Measurements from ENCODE around the gene SH3RF2. TPM values are rescaled to one million over a fixed set of nuclear protein-coding genes. Genes with fewer than 3 reads are reported as not detected.

Gene SH3RF2
- total and polyA plus RNA-seq, 9 of the 15 experiments (the other 6 are each of a cell fraction or from before 2014, with no cell fraction given), result 0.05 TPM; not detected in 8

DNA sequence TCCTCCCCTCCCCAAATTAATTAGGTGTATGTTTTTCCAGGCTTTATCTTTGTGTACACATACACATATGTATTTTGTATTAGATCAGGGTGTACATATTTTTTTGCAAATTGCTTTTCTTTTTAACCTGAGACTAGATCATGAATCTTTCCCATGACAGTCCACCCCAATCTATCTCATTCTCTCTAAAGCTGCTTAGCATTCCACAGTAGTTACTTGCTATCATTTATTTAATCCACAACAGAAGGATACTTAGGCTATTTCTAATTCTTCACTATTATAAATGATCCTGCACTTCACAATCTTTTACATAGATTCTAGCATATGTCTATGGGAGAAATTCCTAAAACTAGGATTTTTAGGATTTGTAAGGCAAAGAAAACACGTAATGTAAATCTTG is 43.9 kb downstream of the SH3RF2 start (continued):
- no peak for TF ChIP-seq ZNF785 (CRISPR knock-in tag; IDR thresholded peaks at IDR 0.05)
- no peak for TF ChIP-seq ZBTB5 (IDR thresholded peaks at IDR 0.05)
- TF ChIP-seq XRCC4 (IDR thresholded peaks at IDR 0.05; ENCODE audit: extremely low read depth, insufficient read depth, insufficient read length), result no peak
- TF ChIP-seq ZNF407 (IDR thresholded peaks at IDR 0.05; ENCODE audit: low read depth), result no peak
- TF ChIP-seq, protein P1, sequence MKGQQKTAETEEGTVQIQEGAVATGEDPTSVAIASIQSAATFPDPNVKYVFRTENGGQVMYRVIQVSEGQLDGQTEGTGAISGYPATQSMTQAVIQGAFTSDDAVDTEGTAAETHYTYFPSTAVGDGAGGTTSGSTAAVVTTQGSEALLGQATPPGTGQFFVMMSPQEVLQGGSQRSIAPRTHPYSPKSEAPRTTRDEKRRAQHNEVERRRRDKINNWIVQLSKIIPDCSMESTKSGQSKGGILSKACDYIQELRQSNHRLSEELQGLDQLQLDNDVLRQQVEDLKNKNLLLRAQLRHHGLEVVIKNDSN (CRISPR knock-in tag; IDR thresholded peaks at IDR 0.05), result no peak
- TF ChIP-seq SP1 (CRISPR knock-in tag; IDR thresholded peaks at IDR 0.05), result no peak

All from K562 (cell line).